PC-9 (cell line): Measurements from ENCODE around the gene RTL10. TPM values are rescaled to one million over a fixed set of nuclear protein-coding genes. Genes with fewer than 3 reads are reported as not detected.

Experiments
- BruUV-seq: library from RNA; stranded (reverse); fragments of 400-500 nt; replicated peaks from 2 replicates; lab custom pipeline; 2021; lab: Mats Ljungman, UMichigan
- CTCF ChIA-PET: fragments of 300-600 bp; sonication (Branson Sonifier 250); formaldehyde crosslinking; loops from one replicate; lab custom pipeline; 2022; ENCODE audit warnings: antibody characterized with exemption; lab: Charles Lee
- POLR2A ChIA-PET: fragments of 300-600 bp; sonication (Branson Sonifier 250); formaldehyde crosslinking; loops from one replicate; lab custom pipeline; 2022; ENCODE audit warnings: antibody characterized with exemption; ENCODE audit not compliant: unreplicated experiment; lab: Charles Lee
- DNase-seq, 2 experiments: peaks; one replicate each; pipeline versions ENCODE4 v3.0.0 to v3.0.0-alpha.2; 2015 to 2022; ENCODE audit warnings: mixed read lengths in 1 of 2
- H2AFZ ChIP-seq: fragments of 200-600 bp; sonication (generic); 2 replicates; pipeline ENCODE4 v1.8.1; 2017; ENCODE audit warnings: antibody characterized with exemption
- H3F3A ChIP-seq: fragments of 200-600 bp; sonication (generic); 2 replicates; pipeline ENCODE4 v1.8.1; 2017; ENCODE audit warnings: antibody characterized with exemption, mild to moderate bottlenecking, low read depth; ENCODE audit not compliant: insufficient read depth
- H3K27ac ChIP-seq: fragments of 200-600 bp; sonication (generic); 2 replicates; pipeline ENCODE4 v1.6.1; 2016; ENCODE audit warnings: mixed run types
- H3K27me3 ChIP-seq: fragments of 200-600 bp; sonication (generic); 2 replicates; pipeline ENCODE4 v1.6.1; 2016; ENCODE audit warnings: low read depth, mixed run types; ENCODE audit not compliant: insufficient read depth
- H3K36me3 ChIP-seq: fragments of 200-600 bp; sonication (generic); 2 replicates; pipeline ENCODE4 v1.6.1; 2016; ENCODE audit warnings: low read depth, mixed run types
- H3K4me1 ChIP-seq: fragments of 200-600 bp; sonication (generic); replicated peaks from 2 replicates; pipeline ENCODE4 v1.6.1; 2016; ENCODE audit warnings: mixed run types; ENCODE audit not compliant: insufficient read depth
- H3K4me2 ChIP-seq: fragments of 200-600 bp; sonication (generic); 2 replicates; pipeline ENCODE4 v1.6.1; 2017; ENCODE audit warnings: mixed run types
- H3K4me3 ChIP-seq: fragments of 200-600 bp; sonication (generic); 2 replicates; pipeline ENCODE4 v1.6.1; 2016; ENCODE audit warnings: mixed run types
- H3K79me2 ChIP-seq: fragments of 200-600 bp; sonication (generic); 2 replicates; pipeline ENCODE4 v1.6.1; 2017; ENCODE audit warnings: low read depth, mixed run types
- H3K9me2 ChIP-seq: fragments of 200-600 bp; sonication (generic); 2 replicates; pipeline ENCODE4 v1.8.1; 2017; ENCODE audit warnings: mild to moderate bottlenecking; ENCODE audit not compliant: insufficient read depth
- H3K9me3 ChIP-seq: fragments of 200-600 bp; sonication (generic); 2 replicates; pipeline ENCODE4 v1.8.1; 2016; ENCODE audit warnings: low read depth; ENCODE audit not compliant: insufficient read depth
- H4K20me1 ChIP-seq: fragments of 200-600 bp; sonication (generic); 2 replicates; pipeline ENCODE4 v1.8.1; 2017; ENCODE audit not compliant: insufficient read depth
- EZH2 ChIP-seq: fragments of 200-600 bp; sonication (generic); IDR thresholded peaks from 2 replicates; pipeline ENCODE4 v1.8.0; 2017; ENCODE audit warnings: antibody characterized with exemption, low read depth
- intact Hi-C: fragments of 100-400 bp; cut with micrococcal nuclease; formaldehyde crosslinking; loops from one replicate; pipeline ENCODE4 v1.10.0; 2022; ENCODE audit not compliant: unreplicated experiment
- total RNA-seq: library from RNA; stranded (reverse); gene quantifications from 2 replicates; pipeline ENCODE4 v1.2.3, GENCODE V29; 2021
- TF ChIP-seq, protein P1 (sequence below): fragments of 200-600 bp; sonication (generic); conservative IDR thresholded peaks from 2 replicates; pipeline ENCODE4 v1.6.1; 2017; ENCODE audit warnings: mixed run types, antibody characterized with exemption, mild to moderate bottlenecking, moderate library complexity

RTL10 gene
- total RNA-seq, 1 experiment from 2014 or later: 23.5 TPM

DNA sequence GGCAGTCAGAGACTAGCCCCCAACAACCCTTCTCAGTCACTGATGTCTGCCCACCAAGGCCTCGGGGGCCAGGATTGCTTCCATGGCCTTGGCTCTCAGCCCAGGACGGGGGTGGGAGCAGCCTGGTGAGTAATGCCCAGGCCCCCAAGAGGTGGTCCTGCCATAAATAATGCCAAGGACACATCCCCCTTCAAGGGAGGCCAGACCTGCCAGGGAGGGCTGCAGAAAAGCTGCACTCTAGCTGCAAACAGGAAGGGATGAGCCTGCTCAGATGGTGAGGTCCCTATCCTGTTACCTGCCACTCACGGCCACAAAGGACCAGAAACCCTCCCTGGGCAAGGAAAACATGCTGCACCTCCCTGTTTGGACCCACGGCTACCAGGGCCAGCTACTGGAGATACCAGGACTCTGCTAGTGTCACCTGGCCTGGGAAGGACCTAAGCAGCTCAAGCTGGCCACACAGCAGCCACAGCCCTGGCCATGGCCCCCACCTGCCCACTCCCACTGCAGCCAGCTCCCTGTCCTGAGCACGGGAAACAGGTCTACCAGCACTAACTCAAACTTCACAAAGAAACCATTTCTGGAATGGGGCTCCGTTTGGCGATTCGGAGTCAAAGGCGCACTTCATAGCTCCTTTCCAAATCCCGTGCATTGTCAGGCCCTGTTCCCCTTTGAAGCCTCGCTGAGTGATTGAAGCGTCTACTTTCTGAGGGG lies 12.1 kb downstream of the RTL10 start:
- H3K4me2 ChIP-seq: no peak overlapping the region
- ChIA-PET POLR2A (no interaction called here), CTCF (no interaction called here)
- no TSS peak for BruUV-seq
- no peaks in the 10 kb centered on the region for H3F3A ChIP-seq
- H2AFZ ChIP-seq: no peak overlapping the region
- no peaks in the 10 kb centered on the region for H3K27me3 ChIP-seq
- H3K4me1 ChIP-seq: no peaks in the 10 kb centered on the region
- no peak overlapping the region for H3K4me3 ChIP-seq
- intact Hi-C loops: no loop called here
- peaks cover 8% of the 10 kb centered on the region; the same call in 1 of the 2 replicates for H3K79me2 ChIP-seq
- H4K20me1 ChIP-seq: no peaks in the 10 kb centered on the region
- H3K9me3 ChIP-seq: no peaks in the 10 kb centered on the region
- H3K36me3 ChIP-seq: no peaks in the 10 kb centered on the region
- TF ChIP-seq, protein P1, sequence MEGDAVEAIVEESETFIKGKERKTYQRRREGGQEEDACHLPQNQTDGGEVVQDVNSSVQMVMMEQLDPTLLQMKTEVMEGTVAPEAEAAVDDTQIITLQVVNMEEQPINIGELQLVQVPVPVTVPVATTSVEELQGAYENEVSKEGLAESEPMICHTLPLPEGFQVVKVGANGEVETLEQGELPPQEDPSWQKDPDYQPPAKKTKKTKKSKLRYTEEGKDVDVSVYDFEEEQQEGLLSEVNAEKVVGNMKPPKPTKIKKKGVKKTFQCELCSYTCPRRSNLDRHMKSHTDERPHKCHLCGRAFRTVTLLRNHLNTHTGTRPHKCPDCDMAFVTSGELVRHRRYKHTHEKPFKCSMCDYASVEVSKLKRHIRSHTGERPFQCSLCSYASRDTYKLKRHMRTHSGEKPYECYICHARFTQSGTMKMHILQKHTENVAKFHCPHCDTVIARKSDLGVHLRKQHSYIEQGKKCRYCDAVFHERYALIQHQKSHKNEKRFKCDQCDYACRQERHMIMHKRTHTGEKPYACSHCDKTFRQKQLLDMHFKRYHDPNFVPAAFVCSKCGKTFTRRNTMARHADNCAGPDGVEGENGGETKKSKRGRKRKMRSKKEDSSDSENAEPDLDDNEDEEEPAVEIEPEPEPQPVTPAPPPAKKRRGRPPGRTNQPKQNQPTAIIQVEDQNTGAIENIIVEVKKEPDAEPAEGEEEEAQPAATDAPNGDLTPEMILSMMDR: no peak
- no peak for TF ChIP-seq EZH2
- no peak for DNase-seq
- H3K27ac ChIP-seq: no peak overlapping the region
- H3K9me2 ChIP-seq: no peaks in the 10 kb centered on the region

DNA sequence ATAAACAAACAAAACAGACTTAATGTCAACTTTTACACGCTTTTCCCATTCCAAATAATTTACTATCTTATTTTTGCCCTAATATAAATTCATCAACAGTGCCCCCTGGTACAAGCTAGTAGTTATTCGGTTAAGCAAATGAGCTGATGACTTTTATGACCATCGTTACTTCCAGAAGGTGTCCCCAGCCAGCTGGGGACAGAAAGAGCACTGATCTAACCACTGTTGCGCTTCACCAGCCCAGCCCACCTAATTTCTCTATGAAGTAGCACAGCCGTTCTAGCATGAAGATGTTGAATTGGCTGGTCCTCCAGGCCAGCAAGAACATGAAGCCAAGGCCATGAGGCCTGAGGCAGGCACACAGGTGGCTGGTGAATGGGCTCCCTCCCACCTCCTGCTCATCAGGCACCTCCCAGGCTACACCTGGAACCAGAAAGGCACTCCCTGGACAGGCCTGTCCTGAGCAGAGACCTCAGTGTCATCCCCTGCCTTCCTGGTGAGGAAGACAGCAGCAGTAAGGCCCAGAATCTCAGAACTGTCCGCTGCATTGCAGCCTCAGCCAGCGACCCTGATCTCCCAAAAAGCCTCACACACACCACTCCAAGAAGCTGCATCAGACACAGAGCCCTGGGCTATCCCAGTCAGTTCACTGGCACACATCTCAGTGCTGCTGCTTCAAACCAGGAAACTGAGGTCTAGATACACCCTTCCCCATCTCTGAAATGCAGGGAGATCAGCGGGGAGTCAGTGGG lies 12.9 kb downstream of the RTL10 start:
- Histone ChIP-seq H3K36me3 (no peaks in the 10 kb centered on the region), H3K4me1 (no peaks in the 10 kb centered on the region), H2AFZ (no peak overlapping the region), H3K79me2 (0 out of 2 replicates have a peak, but pooled peaks cover under 1% of the 10 kb centered on the region), H3K27ac (no peak overlapping the region), H3F3A (no peaks in the 10 kb centered on the region), H3K9me2 (no peaks in the 10 kb centered on the region), H4K20me1 (no peaks in the 10 kb centered on the region), H3K4me3 (no peak overlapping the region), H3K9me3 (no peaks in the 10 kb centered on the region), H3K4me2 (no peak overlapping the region), H3K27me3 (no peaks in the 10 kb centered on the region)
- TF ChIP-seq EZH2: no peak
- TF ChIP-seq, protein P1: no peak
- CTCF ChIA-PET: no interaction called here
- BruUV-seq: no TSS peak
- POLR2A ChIA-PET: interaction anchor here (0.5 kb wide), 1 partner anchor 67 kb away, joined by 3 read pairs; no protein-coding TSS in a partner anchor
- intact Hi-C loops: no loop called here
- no peak for DNase-seq

DNA sequence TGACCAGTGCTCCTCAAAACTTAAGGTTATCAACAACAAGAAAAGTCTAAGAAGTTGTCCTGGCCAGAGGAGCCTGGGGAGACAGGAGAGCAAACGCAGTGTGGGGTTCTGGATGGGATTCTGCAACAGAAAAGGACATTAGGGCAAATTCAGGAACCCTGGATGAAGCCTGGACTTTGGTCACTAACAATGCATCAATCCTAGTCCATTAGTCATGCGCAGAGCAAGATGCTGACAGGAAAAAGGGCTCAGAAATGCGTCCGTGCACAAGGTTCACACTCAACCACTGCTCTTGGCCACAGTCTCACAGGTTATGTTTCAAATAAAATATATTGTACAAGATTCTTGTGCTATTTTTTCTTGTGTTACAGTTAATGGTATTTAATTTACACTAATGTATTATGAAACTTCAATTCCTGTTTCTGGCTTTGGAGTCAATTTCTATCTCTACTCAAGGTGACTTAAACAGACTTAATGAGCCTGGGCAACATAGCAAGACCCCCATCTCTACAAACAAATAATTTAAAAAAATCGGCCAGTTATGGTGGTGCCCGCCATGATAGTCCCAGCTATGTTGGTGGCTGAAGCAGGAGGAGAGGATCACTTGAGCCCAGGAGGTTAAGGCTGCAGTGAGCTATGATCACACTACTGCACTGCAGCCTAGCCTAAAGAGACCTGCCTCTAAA lies 13.6 kb downstream of the RTL10 start:
- Histone ChIP-seq H4K20me1 (no peaks in the 10 kb centered on the region), H3K4me3 (no peak overlapping the region), H3K27me3 (no peaks in the 10 kb centered on the region), H3K4me2 (no peak overlapping the region), H3K9me3 (no peaks in the 10 kb centered on the region), H3K27ac (no peak overlapping the region), H2AFZ (no peak overlapping the region), H3K79me2 (no peaks in the 10 kb centered on the region), H3F3A (no peaks in the 10 kb centered on the region), H3K4me1 (no peaks in the 10 kb centered on the region), H3K9me2 (no peaks in the 10 kb centered on the region), H3K36me3 (no peaks in the 10 kb centered on the region)
- BruUV-seq: no TSS peak
- DNase-seq: no peak
- POLR2A ChIA-PET: no interaction called here
- intact Hi-C loops: no loop called here
- TF ChIP-seq, protein P1: no peak
- TF ChIP-seq EZH2: no peak
- CTCF ChIA-PET: no interaction called here
